ENCODE measurements around the gene EEF2K. TPM values are rescaled to one million over a fixed set of nuclear protein-coding genes. Genes with fewer than 3 reads are reported as not detected.

Gene EEF2K
- total and polyA plus RNA-seq, 12 donors = 5.1 to 38.9 (median 21.9) TPM

GRCh38 chr16:22304411-22304810 lies 98.3 kb downstream of the EEF2K start:
- 95 to 96% methylated on average over 4 of the region's 4 CpGs for whole genome bisulfite sequencing, 2 donors
- intact Hi-C loops (cut with DNase I) = no loop called here
- no peak overlapping the region for H3K4me3 ChIP-seq
- DNase-seq (no peak), ATAC-seq (no peak)
- H3K36me3 ChIP-seq = peaks cover 0 to 87% (median 25%) of the 10 kb centered on the region in 9 donors
- no peak overlapping the region for H3K27ac ChIP-seq
- no peaks in the 10 kb centered on the region for H3K9me3 ChIP-seq
- peaks cover 0 to 17% (median 11%) of the 10 kb centered on the region in 9 donors for H3K4me1 ChIP-seq
- H3K27me3 ChIP-seq = no peaks in the 10 kb centered on the region
- TF ChIP-seq, protein P1, sequence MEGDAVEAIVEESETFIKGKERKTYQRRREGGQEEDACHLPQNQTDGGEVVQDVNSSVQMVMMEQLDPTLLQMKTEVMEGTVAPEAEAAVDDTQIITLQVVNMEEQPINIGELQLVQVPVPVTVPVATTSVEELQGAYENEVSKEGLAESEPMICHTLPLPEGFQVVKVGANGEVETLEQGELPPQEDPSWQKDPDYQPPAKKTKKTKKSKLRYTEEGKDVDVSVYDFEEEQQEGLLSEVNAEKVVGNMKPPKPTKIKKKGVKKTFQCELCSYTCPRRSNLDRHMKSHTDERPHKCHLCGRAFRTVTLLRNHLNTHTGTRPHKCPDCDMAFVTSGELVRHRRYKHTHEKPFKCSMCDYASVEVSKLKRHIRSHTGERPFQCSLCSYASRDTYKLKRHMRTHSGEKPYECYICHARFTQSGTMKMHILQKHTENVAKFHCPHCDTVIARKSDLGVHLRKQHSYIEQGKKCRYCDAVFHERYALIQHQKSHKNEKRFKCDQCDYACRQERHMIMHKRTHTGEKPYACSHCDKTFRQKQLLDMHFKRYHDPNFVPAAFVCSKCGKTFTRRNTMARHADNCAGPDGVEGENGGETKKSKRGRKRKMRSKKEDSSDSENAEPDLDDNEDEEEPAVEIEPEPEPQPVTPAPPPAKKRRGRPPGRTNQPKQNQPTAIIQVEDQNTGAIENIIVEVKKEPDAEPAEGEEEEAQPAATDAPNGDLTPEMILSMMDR (IDR thresholded peaks at IDR 0.05) = no peak

- Histone ChIP-seq H3K4me3 (no peak overlapping the region), H3K9me3 (no peaks in the 10 kb centered on the region), H3K4me1 (no peaks in the 10 kb centered on the region), H3K27ac (no peak overlapping the region), H3K27me3 (no peaks in the 10 kb centered on the region), H3K36me3 (peaks cover 0 to 100% (median 39%) of the 10 kb centered on the region in 9 donors)
- 90 to 92% methylated on average over 9 of the region's 9 CpGs for WGBS, 2 donors
- DNase-seq (no peak), ATAC-seq (no peak)
- intact Hi-C loops (cut with DNase I) = no loop called here
- TF ChIP-seq, protein P1 (IDR thresholded peaks at IDR 0.05) = no peak
Measured at GRCh38 chr16:22306788-22307187, 100.7 kb downstream of the EEF2K start.

- WGBS, 2 donors = 92 to 94% methylated on average over 10 of the region's 10 CpGs
- peaks cover 0 to 100% (median 45%) of the 10 kb centered on the region in 9 donors for H3K36me3 ChIP-seq
Measured at GRCh38 chr16:22307838-22308237, 101.8 kb downstream of the EEF2K start.

GRCh38 chr16:22308824-22309520 lies 102.9 kb downstream of the EEF2K start:
- Histone ChIP-seq H3K27ac (no peak overlapping the region), H3K9me3 (no peaks in the 10 kb centered on the region), H3K4me3 (no peak overlapping the region), H3K36me3 (peaks cover 0 to 100% (median 52%) of the 10 kb centered on the region in 9 donors), H3K27me3 (no peaks in the 10 kb centered on the region), H3K4me1 (no peaks in the 10 kb centered on the region)
- TF ChIP-seq, protein P1 (IDR thresholded peaks at IDR 0.05) = no peak
- WGBS, 2 donors = 96% methylated on average over 24 of the region's 24 CpGs
- DNase-seq (no peak), ATAC-seq (no peak)
- intact Hi-C loops (cut with DNase I) = no loop called here

More at GRCh38 chr16:22307838-22308237, 101.8 kb downstream of the EEF2K start:
- H3K27ac ChIP-seq = no peak overlapping the region
- no peak overlapping the region for H3K4me3 ChIP-seq
- DNase-seq (no peak), ATAC-seq (no peak)
- H3K4me1 ChIP-seq = no peaks in the 10 kb centered on the region
- TF ChIP-seq, protein P1 (IDR thresholded peaks at IDR 0.05) = no peak
- no peaks in the 10 kb centered on the region for H3K9me3 ChIP-seq
- intact Hi-C loops (cut with DNase I) = no loop called here
- no peaks in the 10 kb centered on the region for H3K27me3 ChIP-seq

Measured in heart right ventricle (tissue), 16 donors.